GM19372 (cell line): ENCODE data around the gene CDKAL1.
"Not testable (repeated sequence)": the region's sequence is repeated elsewhere in the genome, so short reads cannot be mapped to it uniquely, and the experiment has no call there.

Experiments
- ATAC-seq: cut with Tn5 transposase; IDR thresholded peaks from one replicate; pipeline ENCODE4 v1.9.1; 2021; ENCODE audit warnings: mild to moderate bottlenecking, low read depth, moderate library complexity; ENCODE audit not compliant: unreplicated experiment

Gene CDKAL1

DNA sequence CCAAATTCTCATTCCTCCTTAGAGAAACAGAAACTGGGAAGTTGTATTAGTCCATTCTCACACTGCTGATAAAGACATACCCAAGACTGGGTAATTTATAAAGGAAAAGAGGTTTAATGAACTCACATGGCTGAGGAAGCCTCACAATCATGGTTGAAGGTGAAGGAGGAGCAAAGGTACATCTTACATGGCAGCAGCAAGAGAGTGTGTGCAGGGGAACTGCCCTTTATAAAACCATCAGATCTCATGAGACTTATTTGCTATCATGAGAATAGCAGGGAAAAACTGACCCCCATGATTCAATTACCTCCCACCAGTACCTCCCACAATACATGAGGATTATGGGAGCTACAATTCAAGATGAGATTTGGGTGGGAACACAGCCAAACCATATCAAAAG, 720.2 kb downstream of the CDKAL1 start:
- ATAC-seq: not testable (repeated sequence)

DNA sequence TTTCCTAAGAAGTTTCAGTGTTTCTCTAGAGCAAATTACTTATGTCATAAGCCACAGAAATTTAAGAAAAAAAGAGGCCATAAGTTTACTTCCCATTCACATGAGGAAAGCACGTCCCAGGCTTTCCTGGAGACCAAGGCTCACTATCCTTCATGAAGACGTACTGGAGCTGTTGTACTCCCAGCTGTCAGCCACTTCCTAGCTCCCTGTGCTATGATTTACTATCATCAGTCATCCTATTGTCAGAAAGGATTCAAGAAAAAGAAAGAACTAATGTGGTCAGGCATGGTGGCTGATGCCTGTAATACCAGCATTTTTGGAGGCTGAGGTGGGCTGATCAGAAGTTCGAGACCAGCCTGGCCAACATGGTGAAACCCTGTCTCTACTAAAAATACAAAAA, 721.9 kb downstream of the CDKAL1 start:
- ATAC-seq: no peak

DNA sequence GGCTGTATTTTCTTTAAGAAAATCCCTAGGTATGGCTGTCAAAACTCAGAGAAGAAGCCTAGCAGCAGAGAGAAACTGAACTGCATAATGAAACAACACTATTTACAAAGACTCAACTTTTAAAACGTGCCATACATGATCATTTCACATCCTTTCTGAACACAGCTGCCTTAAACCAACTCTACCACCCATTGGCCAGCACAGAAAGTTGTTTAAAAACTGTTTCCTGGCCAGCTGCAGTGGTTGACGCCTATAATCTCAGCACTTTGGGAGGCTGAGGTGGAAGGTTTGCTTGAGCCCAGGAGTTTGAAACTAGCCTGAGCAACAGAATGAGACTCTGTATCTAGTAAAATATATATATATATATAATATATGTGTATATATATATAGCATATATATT, 722.9 kb downstream of the CDKAL1 start:
- ATAC-seq: no peak

DNA sequence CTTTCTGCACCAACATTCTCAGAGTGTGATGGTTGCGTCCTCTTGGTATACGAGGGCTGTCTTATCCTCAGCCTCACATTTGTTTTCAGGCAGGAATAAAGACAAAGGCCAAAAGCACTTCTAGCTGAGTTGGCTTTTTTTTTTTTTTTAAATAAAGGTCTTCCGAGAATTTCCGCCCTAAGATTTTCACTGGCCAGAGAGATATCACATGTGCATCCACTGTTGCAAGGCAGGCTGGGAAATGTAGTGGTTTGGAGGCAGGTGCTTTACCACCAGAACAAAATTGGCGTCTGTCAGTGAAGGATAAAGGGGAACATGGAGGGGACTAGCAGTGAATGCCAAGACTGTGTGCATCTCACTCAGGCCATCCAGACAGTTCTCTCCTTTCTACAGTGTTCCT, 724.4 kb downstream of the CDKAL1 start:
- no peak for ATAC-seq

DNA sequence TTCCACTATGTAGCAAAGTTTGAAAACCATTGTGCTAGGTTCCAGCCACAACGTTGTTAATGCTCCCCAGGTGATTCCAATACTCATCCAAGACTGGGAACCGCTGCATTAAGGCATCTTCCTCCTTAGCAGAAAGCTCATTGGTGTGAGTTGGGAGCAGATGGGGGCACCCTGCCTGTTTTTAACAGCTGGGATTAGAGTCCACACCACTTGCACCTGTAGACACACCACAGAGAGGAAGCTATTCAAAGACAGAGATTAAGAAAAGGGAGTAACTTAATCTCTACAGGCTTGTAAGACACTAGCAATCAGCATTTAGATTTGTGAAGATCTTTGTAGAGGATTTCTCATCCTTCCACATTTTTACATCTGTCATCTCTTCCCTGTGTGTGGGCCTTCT, 725.4 kb downstream of the CDKAL1 start:
- ATAC-seq: no peak

DNA sequence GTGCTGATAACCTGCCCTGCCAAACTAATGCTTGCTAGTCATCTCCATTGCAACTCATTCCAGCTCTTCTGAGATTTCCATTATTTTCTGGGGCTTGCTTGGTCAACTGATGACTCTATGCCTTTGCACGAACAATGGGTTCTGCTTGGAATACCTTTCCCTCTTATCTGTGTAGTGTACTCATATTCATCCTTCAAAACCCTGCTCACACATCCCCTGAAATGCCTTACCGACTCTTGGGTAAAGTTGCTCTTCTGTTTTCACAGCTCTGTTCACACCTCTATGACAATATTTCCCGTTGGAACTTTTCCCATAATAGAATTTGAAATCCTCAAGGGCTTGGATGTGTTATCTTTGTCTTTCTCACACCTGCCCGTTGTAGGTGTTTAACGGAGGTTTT, 728.2 kb downstream of the CDKAL1 start:
- ATAC-seq: no peak

DNA sequence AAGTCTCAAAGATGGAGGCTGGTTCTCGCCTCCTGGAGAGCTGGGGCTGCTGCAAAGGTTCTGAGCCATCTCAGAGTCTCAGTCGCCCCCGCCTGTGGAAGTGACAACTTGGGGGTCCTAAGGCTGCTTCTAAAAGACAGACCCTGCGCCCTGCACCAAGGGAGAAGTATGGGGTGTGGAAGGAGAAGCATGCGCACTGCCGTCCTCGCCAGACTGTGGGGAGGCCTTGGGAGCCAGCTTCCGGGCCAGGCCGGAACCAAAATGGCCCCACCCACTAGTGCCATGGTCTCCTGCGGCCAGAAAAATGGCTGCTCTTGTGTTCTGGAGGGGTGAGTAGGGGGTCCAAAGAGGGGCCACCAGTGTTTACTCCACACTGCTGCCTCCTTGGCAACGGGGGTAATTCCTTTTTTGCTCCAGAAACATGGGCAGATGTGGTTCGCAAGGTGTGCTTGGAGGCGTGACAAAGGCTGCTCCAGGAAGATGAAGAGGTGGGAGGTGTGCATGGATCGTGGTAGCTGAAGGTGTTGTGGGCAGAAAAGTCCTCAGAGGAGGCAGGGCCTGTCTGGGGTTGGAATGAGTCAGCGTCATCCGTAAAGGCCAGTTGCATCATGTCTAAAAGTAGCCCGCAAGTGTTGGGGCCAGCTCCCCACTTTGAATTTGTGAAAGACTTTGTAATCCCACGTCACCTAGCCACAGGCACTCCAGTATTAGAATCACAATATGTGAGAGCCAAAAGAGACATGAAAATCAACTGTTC, 729.5 kb downstream of the CDKAL1 start:
- peak; percentile 82 for ATAC-seq

DNA sequence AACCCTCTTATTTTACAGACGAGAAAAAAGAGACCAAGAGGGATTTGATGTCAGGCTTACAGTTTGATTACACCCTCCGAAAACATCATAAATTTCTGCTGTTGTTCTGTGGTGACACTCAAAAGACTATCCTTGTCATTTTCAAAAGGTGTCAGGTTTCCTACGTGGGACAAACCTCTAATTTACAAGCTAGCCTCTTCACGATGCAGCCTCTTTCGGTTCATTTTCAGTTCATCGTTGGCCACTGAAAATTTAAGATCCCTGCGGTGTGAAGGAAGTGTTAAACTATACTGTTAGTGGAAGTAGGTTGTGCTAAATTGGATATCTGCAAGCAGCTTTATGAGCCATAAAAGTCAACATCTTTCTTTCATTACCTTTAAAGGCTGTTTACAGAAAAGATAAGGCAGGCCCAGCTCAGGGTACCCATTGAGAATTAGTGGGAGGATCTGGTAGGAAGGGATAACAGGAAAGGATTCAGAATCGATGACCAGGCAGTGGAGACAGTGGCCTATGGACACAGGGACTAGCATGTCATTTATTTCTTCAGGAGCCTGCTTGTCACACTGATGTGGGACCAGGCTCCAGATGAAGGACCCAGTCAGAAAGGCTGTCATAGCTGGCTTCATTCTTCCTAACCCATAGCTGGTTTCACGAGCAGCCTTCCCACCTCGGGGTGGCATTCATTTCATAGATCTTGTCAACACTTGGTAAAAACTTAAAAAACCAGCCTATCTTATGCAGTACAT, 730.2 kb downstream of the CDKAL1 start:
- ATAC-seq: peak; percentile 43

DNA sequence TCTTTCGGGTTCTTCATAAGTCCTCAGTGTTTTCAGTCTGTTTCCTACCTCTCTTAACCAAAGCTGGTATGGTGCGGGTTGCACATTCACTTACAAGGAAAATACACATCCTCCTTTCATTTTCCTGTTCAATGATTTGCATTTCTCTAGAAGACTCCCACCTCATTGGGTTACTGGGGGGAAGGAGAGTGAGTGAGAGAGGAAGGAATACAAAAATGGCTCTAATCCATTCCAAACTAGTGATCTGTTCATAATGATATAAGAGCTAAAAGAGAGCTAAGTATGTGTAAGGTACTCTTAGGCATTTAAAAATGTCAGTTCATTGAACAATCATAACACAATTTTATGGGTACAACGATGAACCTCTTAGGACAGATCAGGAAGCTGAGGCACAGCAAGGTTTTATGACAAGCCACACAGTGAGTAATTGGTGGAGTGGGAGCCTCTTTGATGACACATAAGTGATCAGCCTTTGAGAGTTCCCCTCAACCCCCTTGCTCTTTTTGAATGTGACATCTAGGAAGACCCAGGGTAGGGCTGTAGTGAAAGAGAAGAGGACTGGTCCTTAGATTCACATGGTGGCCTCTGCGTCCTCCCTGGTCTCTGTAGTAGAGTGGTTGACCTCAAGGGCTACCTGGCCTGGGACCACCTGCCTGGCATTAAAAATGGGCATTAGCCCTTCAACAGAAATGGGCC, 730.9 kb downstream of the CDKAL1 start:
- no peak for ATAC-seq

DNA sequence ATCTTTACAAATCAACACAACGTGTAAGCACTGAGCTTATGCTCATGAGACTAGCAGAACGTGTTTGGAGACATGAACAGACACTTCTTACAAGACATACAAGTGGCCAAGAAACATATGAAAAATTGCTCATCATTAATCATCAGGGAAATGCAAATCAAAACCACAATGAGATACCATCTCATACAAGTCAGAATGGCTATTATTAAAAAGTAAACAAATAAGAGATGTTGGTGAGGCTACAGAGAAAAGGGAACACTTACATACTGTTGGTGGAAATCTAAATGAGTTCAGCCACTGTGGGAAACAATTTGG, 731.4 kb downstream of the CDKAL1 start:
- ATAC-seq: no peak

DNA sequence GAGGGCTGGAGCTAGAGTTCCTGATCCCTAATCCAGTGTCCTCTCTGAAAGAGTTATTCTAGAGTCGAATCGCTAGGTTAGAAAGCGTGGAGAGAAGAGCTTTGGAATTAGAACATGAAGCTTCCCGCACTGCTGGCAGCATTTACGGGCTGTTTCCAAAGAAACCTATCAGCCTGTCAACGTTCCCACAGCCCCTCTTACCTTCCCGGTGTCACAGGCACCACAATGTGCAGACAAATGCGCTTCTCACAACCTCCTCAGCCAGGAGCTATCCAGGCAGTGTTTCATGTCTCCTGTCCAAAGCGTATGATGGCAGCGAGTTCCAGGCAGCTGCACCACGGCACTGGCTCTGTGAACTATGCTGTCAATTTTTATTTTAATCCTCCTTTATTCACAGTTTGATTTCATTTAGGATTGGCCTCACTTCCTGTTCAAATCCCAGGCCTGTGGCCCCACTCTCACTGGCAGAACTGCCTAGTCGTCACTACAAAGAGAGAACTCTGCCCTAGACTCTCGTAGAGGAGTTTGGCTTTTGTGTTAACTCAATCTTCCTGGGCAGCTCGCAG, 736.5 kb downstream of the CDKAL1 start:
- ATAC-seq: no peak

DNA sequence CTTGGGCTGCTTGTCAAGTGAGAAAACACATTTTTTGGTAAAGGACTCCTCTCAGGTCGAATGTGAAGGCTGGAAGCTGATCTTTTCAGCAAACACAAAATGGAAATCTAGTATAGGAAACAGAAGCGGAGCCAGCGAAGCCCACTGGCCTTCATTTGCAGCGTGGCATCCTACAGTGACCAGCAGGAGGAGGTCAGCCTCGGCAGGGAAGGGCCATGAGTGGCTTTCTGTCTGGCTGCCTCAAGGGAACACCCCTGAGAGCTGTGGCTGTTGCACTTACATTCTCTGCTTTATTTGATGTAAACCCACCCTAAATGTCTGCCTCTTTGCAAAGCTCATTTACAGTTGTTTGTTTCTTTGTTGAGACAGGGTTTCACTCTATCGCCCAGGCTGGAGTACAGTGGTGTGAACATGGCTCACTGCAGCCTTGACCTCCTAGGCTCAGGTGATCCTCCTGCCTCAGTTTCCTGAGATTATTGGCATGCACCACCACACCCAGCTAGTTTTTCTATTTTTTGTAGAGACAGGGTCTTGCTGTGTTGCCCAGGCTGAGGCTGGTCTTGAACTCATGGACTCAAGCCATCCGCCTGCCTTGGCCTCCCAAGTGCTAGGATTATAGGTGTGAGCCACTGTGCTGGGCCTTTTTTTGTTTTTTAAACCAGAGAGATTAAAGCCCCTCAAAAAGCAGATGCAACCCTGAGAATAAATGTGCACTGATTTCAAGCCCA, 737.3 kb downstream of the CDKAL1 start:
- no peak for ATAC-seq

DNA sequence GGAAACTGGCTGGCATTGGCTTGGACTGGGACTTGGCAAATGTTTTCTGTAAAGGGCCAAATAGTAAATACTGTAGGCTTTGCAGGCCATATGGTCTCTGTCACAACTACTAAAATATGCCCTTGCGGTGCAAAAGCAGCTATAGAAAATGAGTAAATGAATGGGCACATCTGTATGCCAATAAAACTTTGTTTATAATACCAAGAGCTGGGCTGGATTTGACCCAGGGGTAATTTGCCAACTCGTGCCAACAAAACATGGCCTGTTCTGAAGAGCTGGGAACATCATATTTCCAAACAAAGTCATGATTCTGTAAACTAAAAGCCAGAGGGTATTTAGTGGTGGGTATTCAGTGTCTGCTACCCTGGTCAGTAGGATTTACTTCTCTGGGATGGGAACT, 739.2 kb downstream of the CDKAL1 start:
- no peak for ATAC-seq

DNA sequence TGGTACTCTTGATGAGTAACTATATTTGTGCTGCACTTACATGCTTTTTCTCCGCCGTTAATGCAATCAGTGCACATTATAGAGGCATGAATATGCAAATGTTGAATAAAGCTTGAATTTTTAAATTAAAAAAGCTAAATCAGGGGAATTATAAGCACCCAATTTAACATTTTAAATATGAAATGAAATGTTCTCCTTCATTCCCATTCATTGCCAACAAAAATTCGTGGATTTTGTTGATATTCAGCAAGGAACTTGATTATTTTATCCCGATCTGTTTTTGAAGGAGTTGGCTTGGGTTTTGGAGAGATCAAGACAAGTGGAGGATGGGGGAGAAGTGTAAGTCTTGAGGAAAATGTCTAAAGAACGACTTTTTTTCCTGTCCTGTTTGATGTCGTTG, 740.6 kb downstream of the CDKAL1 start:
- ATAC-seq: no peak

DNA sequence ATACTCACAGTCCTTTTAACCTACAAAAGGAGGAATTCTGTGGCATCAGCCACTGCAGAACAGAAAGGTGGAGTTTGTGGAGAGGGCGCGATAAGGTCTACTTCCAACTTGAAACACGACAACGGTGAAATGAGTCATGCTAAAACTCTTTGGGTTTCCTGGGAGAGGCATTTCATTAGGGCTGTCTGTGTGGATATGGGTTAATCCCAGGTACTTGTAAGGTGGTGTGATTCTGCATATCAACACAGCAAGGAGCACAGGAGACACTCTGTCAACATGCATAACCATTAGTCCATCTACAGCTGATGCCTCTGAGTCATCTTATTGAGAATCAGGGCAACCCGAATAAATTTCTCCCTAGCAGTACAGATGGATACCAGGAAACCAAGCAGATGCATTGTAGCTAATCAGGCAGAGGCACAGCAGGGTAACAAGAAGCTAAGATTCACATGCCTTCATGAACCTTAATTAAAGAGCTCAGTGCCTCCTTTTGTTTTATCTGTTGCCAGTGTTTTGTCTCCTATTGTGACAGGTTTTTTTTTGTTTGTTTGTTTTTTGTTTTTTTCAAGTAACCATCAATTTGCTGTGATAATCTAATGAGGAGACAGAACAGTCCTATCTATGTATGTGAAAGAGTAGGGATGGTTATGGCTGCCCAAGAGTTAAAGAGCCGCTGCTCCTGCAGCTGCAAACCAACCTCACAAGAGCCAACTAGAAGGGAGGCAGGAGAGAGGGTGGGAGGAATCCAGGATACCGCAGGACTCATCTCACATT, 743.5 kb downstream of the CDKAL1 start:
- no peak for ATAC-seq

DNA sequence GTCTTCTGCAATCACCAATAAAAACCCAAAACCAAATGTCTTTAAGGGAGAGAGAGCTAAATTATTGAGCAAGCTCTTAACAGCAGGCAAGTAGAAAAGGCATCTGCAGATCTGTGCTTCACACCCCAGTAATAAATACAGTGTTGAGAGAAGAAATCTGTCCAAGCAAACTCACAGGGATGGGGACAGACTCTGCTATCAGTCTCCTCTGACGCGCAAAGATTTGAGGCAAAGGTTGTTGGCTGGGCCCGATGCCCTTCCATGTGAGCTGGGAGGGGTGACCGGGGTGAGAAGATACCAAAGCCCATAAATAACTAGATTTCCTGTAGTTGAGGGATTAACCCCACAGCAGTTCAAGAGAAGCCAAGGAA, 744.1 kb downstream of the CDKAL1 start:
- no peak for ATAC-seq

DNA sequence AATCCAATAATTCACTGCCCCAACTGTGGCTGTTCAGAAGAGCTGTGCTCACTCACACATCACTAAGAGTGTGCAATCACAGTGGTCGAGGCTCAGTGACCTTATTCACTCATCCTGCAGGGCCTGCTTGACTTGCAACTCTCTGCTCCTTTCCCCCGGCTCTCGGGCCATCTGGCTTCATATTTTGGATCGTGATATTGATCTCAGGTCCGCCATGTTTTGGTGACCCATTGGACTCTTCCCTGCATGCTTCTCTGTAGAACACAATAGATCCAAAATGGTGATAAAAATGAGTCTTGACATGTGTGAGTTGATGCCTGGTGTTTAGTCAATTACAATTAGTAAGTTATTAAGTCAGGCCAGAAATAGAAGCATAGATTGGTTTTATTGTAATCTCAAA, 745.4 kb downstream of the CDKAL1 start:
- ATAC-seq: no peak

DNA sequence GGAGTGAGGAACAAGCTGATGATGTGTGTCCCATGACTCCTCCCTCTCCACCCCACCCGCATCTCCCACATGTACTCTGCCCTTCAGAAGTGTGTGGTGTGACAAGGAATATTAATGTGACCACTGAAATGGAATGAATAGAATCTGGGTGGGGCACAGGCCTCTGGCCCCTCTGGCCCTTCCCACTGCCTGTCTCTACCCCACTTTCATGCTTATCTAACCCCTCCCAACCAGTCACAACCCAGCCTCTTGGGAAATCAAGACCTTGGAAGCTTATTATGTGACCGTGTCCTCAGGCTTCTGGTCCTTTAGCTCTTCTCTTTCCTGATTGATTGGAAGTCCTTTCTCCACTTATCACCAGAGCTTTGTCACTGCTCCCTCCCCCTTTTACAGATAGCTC, 747.1 kb downstream of the CDKAL1 start:
- ATAC-seq: no peak
